ENCODE measurements around the gene GPATCH4.

GPATCH4 gene

GRCh38 chr1:156601122-156601830 lies at the start of gene GPATCH4:
Gene GPATCH4, minus strand, starts transcription at chr1:156601479.
- no peak for TF ChIP-seq CTCF (conservative IDR thresholded peaks at IDR 0.05; ENCODE audit: low read depth, low read length)
- no peak for DNase-seq (ENCODE audit: low read depth)
- peak within 1 kb of the TSS; percentile 91 for H3K4me3 ChIP-seq (ENCODE audit: low read length)

- H3K4me3 ChIP-seq (ENCODE audit: low read length), result no peak overlapping the region
- TF ChIP-seq CTCF (conservative IDR thresholded peaks at IDR 0.05; ENCODE audit: low read depth, low read length), result no peak
- no peak for DNase-seq (ENCODE audit: low read depth)
Observed at GRCh38 chr1:156648951-156649350, 47.7 kb upstream of the GPATCH4 start.

DNA sequence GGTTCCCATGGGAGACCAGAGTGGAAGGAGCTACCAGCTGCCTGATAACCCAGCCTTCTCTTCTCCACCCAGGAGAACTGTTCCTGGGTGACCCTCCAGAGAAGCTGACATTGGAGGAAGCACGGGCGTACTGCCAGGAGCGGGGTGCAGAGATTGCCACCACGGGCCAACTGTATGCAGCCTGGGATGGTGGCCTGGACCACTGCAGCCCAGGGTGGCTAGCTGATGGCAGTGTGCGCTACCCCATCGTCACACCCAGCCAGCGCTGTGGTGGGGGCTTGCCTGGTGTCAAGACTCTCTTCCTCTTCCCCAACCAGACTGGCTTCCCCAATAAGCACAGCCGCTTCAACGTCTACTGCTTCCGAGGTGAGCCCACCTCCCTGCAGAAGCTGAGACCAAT lies 47.2 kb upstream of the GPATCH4 start:
- no peak for TF ChIP-seq CTCF (conservative IDR thresholded peaks at IDR 0.05; ENCODE audit: low read depth, low read length)
- H3K4me3 ChIP-seq (ENCODE audit: low read length), result no peak overlapping the region
- DNase-seq (ENCODE audit: low read depth), result no peak

- TF ChIP-seq CTCF (conservative IDR thresholded peaks at IDR 0.05; ENCODE audit: low read depth, low read length), result no peak
- no peak overlapping the region for H3K4me3 ChIP-seq (ENCODE audit: low read length)
- no peak for DNase-seq (ENCODE audit: low read depth)
Observed at GRCh38 chr1:156647351-156647750, 46.1 kb upstream of the GPATCH4 start.

DNA sequence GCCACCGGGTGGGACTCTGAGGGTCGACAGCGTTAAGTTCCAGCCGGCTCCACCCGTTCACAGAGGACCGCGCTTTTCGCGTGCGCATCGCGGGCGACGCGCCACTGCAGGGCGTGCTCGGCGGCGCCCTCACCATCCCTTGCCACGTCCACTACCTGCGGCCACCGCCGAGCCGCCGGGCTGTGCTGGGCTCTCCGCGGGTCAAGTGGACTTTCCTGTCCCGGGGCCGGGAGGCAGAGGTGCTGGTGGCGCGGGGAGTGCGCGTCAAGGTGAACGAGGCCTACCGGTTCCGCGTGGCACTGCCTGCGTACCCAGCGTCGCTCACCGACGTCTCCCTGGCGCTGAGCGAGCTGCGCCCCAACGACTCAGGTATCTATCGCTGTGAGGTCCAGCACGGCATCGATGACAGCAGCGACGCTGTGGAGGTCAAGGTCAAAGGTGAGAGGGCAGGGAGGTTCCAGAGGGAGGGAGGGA lies 45.5 kb upstream of the GPATCH4 start:
- no peak overlapping the region for H3K4me3 ChIP-seq (ENCODE audit: low read length)
- DNase-seq (ENCODE audit: low read depth), result no peak
- TF ChIP-seq CTCF (conservative IDR thresholded peaks at IDR 0.05; ENCODE audit: low read depth, low read length), result no peak

DNA sequence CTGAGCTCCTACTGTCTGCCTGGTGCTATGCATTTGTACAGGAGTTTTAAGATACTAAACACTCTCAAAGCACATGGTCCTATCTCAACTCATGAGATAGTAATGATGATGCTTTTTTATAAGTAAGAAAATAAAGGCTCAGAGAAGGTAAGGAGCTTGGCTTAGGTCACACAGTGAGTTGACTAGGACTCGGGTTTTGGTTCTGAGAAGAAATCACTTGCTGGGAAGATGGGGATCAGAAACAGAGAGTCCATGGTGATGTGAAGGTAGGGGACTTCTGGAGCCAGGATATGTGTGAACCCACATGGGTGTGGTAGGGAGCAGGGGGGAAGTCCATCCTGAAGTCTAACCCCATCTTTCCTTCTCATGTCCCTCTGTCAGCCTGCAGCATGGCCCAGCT lies 44.4 kb upstream of the GPATCH4 start:
- no peak for DNase-seq (ENCODE audit: low read depth)
- no peak overlapping the region for H3K4me3 ChIP-seq (ENCODE audit: low read length)
- TF ChIP-seq CTCF (conservative IDR thresholded peaks at IDR 0.05; ENCODE audit: low read depth, low read length), result no peak

DNA sequence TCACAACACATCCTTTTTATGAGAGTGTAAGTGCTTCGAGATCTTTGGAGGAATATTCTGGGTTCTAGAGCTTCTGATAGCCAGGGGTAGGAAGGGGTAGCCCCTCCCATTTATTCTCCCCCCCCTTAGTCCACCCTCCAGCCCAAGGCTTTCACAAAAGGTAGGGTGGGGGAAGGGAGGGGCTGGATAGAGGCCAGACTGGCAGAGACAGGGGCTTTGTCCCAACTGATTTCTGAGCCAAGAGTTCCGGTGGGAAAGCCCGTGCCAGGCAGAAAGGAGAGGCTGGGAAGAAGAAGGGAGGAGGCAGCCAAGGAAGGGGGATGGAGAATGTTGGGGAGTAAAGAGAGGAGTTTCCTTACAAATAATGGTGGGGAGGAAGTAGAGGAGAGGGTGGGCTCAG lies 43.8 kb upstream of the GPATCH4 start:
- DNase-seq (ENCODE audit: low read depth), result no peak
- TF ChIP-seq CTCF (conservative IDR thresholded peaks at IDR 0.05; ENCODE audit: low read depth, low read length), result no peak
- H3K4me3 ChIP-seq (ENCODE audit: low read length), result no peak overlapping the region

Measured in retinal pigment epithelial cell (primary cell).